NCI-H2107 treated with DMSO at 0.1 percent for 48 hours (cell line): Measurements from ENCODE around the gene P4HA3.
"Not testable (repeated sequence)": the region's sequence is repeated elsewhere in the genome, so short reads cannot be mapped to it uniquely, and the experiment has no call there.

ENCODE experiments used
- DNase-seq: peaks from one replicate; lab custom pipeline; 2025; ENCODE audit not compliant: unreplicated experiment; lab: John Stamatoyannopoulos, UW

The P4HA3 gene

GRCh38 chr11:74311352-74311926 lies at the start of gene P4HA3:
Gene P4HA3 (minus strand): TSS chr11:74311640. CDS start chr11:74311611, 29 bp downstream.
- DNase-seq = no peak

- no peak for DNase-seq
Measured at GRCh38 chr11:74357449-74357848, 46.0 kb upstream of the P4HA3 start.

GRCh38 chr11:74355626-74356025 lies 44.2 kb upstream of the P4HA3 start:
- DNase-seq = no peak

GRCh38 chr11:74354036-74354435 lies 42.6 kb upstream of the P4HA3 start:
- DNase-seq = no peak

- no peak for DNase-seq
Measured at GRCh38 chr11:74347381-74347780, 35.9 kb upstream of the P4HA3 start.

GRCh38 chr11:74345420-74345819 lies 34.0 kb upstream of the P4HA3 start:
- no peak for DNase-seq

- no peak for DNase-seq
Measured at GRCh38 chr11:74341921-74342320, 30.5 kb upstream of the P4HA3 start.

- DNase-seq = no peak
Measured at GRCh38 chr11:74339619-74340018, 28.2 kb upstream of the P4HA3 start.

- no peak for DNase-seq
Measured at GRCh38 chr11:74338963-74339362, 27.5 kb upstream of the P4HA3 start.

GRCh38 chr11:74333193-74333592 lies 21.8 kb upstream of the P4HA3 start:
- DNase-seq = no peak

- no peak for DNase-seq
Measured at GRCh38 chr11:74332291-74332690, 20.9 kb upstream of the P4HA3 start.

- not testable (repeated sequence) for DNase-seq
Measured at GRCh38 chr11:74331000-74331399, 19.6 kb upstream of the P4HA3 start.

GRCh38 chr11:74330075-74330858 lies 18.8 kb upstream of the P4HA3 start:
- DNase-seq = no peak

- DNase-seq = no peak
Measured at GRCh38 chr11:74327076-74327475, 15.6 kb upstream of the P4HA3 start.

GRCh38 chr11:74326665-74327064 lies 15.2 kb upstream of the P4HA3 start:
- DNase-seq = no peak

- no peak for DNase-seq
Measured at GRCh38 chr11:74325649-74326645, 14.5 kb upstream of the P4HA3 start.

GRCh38 chr11:74322667-74323066 lies 11.2 kb upstream of the P4HA3 start:
- no peak for DNase-seq

GRCh38 chr11:74321487-74322188 lies 10.2 kb upstream of the P4HA3 start:
- DNase-seq = no peak

GRCh38 chr11:74320538-74320937 lies 9.1 kb upstream of the P4HA3 start:
- no peak for DNase-seq

GRCh38 chr11:74319139-74319816 lies 7.8 kb upstream of the P4HA3 start:
- DNase-seq = no peak
